GM19328 (cell line): ENCODE data around the gene GABPB1.

Experiments
- ATAC-seq: cut with Tn5 transposase; IDR thresholded peaks from one replicate; pipeline ENCODE4 v1.9.1; 2021; ENCODE audit warnings: mild to moderate bottlenecking, moderate library complexity; ENCODE audit not compliant: unreplicated experiment

The GABPB1 gene

GRCh38 chr15:50280271-50280670 lies 74.7 kb downstream of the GABPB1 start:
- no peak for ATAC-seq

- ATAC-seq = no peak
Measured at GRCh38 chr15:50278496-50278895, 76.5 kb downstream of the GABPB1 start.

GRCh38 chr15:50277370-50277769 lies 77.6 kb downstream of the GABPB1 start:
- no peak for ATAC-seq

GRCh38 chr15:50275908-50276307 lies 79.1 kb downstream of the GABPB1 start:
- no peak for ATAC-seq

GRCh38 chr15:50275091-50275490 lies 79.9 kb downstream of the GABPB1 start:
- no peak for ATAC-seq

- no peak for ATAC-seq
Measured at GRCh38 chr15:50267577-50267976, 87.4 kb downstream of the GABPB1 start.

GRCh38 chr15:50265620-50266019 lies 89.4 kb downstream of the GABPB1 start, which contains the start of gene HDC:
Gene HDC (minus strand): TSS chr15:50265726. CDS start chr15:50265623, 103 bp downstream.
- no peak for ATAC-seq

GRCh38 chr15:50262533-50262932 lies 92.5 kb downstream of the GABPB1 start:
- no peak for ATAC-seq

- no peak for ATAC-seq
Measured at GRCh38 chr15:50261981-50262380, 93.0 kb downstream of the GABPB1 start.

- ATAC-seq = peak; percentile 34
Measured at GRCh38 chr15:50260969-50261496, 94.0 kb downstream of the GABPB1 start.

- no peak for ATAC-seq
Measured at GRCh38 chr15:50259276-50259675, 95.7 kb downstream of the GABPB1 start.

- no peak for ATAC-seq
Measured at GRCh38 chr15:50257924-50258323, 97.1 kb downstream of the GABPB1 start.

- ATAC-seq = no peak
Measured at GRCh38 chr15:50257332-50257731, 97.7 kb downstream of the GABPB1 start.

- ATAC-seq = no peak
Measured at GRCh38 chr15:50256188-50257041, 98.6 kb downstream of the GABPB1 start.

GRCh38 chr15:50252556-50252955 lies 102.4 kb downstream of the GABPB1 start:
- ATAC-seq = no peak

GRCh38 chr15:50251638-50252182 lies 103.3 kb downstream of the GABPB1 start:
- no peak for ATAC-seq

- no peak for ATAC-seq
Measured at GRCh38 chr15:50250760-50251394, 104.1 kb downstream of the GABPB1 start.

- no peak for ATAC-seq
Measured at GRCh38 chr15:50249704-50250103, 105.3 kb downstream of the GABPB1 start.

- ATAC-seq = no peak
Measured at GRCh38 chr15:50248994-50249582, 105.9 kb downstream of the GABPB1 start.

- ATAC-seq = peak; percentile 99
Measured at GRCh38 chr15:50247819-50248655, 107.0 kb downstream of the GABPB1 start.
